Sigmoid colon (tissue), 4 donors: ENCODE results near the gene ADAM10.

ENCODE experiments used
- EP300 ChIP-seq, 4 donors: sonication (generic); formaldehyde crosslinking; IDR thresholded peaks; one replicate each; pipeline ENCODE4 v1.6.1; 2017; ENCODE audit warnings: antibody characterized with exemption in 4 of 4
- POLR2A ChIP-seq, 2 donors: fragments of 450-650 bp; IDR thresholded peaks; one replicate each; pipeline ENCODE4 v1.6.1; 2016; ENCODE audit warnings: antibody characterized with exemption in 2 of 2, mild to moderate bottlenecking in 2 of 2, moderate library complexity in 2 of 2
- POLR2AphosphoS5 ChIP-seq, 4 donors: sonication (generic); formaldehyde crosslinking; IDR thresholded peaks; one replicate each; pipeline ENCODE4 v1.6.1; 2017; ENCODE audit warnings: antibody characterized with exemption in 4 of 4
- TF ChIP-seq, protein P1 (sequence below), 4 experiments: fragments of 450-650 bp in 3 of 4; fragments of 200-600 bp in 1 of 4; IDR thresholded peaks; one replicate each; pipeline ENCODE4 v1.5.1; 2016 to 2019; ENCODE audit warnings: antibody characterized with exemption in 4 of 4, mild to moderate bottlenecking in 3 of 4, moderate library complexity in 2 of 4

DNA sequence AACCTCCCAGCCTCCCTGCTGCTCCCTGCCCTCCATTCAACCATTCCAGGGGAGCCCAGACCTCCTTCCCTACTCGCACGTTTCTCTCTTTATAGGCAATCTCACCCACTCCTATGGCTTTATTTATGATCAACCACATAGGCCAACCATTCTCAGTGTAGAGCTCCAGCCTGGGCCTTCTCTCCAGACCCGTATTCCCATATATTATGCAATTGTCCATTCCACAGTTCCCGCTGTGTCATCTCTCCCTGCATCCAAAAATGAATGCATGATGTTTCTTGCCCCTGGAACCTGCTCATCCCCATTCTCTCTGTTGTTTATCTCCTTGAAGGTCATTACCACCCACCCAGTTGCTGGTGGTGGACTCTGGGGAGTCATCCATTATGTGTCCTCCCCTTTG lies 177.0 kb downstream of the ADAM10 start:
- TF ChIP-seq, protein P1, sequence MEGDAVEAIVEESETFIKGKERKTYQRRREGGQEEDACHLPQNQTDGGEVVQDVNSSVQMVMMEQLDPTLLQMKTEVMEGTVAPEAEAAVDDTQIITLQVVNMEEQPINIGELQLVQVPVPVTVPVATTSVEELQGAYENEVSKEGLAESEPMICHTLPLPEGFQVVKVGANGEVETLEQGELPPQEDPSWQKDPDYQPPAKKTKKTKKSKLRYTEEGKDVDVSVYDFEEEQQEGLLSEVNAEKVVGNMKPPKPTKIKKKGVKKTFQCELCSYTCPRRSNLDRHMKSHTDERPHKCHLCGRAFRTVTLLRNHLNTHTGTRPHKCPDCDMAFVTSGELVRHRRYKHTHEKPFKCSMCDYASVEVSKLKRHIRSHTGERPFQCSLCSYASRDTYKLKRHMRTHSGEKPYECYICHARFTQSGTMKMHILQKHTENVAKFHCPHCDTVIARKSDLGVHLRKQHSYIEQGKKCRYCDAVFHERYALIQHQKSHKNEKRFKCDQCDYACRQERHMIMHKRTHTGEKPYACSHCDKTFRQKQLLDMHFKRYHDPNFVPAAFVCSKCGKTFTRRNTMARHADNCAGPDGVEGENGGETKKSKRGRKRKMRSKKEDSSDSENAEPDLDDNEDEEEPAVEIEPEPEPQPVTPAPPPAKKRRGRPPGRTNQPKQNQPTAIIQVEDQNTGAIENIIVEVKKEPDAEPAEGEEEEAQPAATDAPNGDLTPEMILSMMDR (IDR thresholded peaks at IDR 0.05), result no peak
- no peak for TF ChIP-seq POLR2AphosphoS5 (IDR thresholded peaks at IDR 0.05)
- TF ChIP-seq POLR2A (IDR thresholded peaks at IDR 0.05), result no peak
- TF ChIP-seq EP300 (IDR thresholded peaks at IDR 0.05), result no peak
